SH-SY5Y (cell line): ENCODE data around the gene NEO1.

Experiments used
- GATA2 ChIP-seq: IDR thresholded peaks from 2 replicates; pipeline ENCODE4 v1.6.1; 2011; ENCODE audit warnings: mild to moderate bottlenecking, low read depth, low read length
- GATA3 ChIP-seq: IDR thresholded peaks from 2 replicates; pipeline ENCODE4 v1.6.1; 2011; ENCODE audit warnings: low read depth, mild to moderate bottlenecking, low read length, moderate library complexity

NEO1 gene

GRCh38 chr15:73051807-73052652, at the start of gene NEO1:
NEO1 (plus strand) TSS chr15:73052463; CDS start chr15:73052676, 213 bp downstream.
- TF ChIP-seq GATA2 (no peak), GATA3 (no peak)

GRCh38 chr15:73004462-73004861, 47.8 kb upstream of the NEO1 start:
- TF ChIP-seq GATA2 (no peak), GATA3 (no peak)

GRCh38 chr15:73005032-73005431, 47.2 kb upstream of the NEO1 start:
- TF ChIP-seq GATA2 (no peak), GATA3 (no peak)

- TF ChIP-seq GATA3: no peak
- no peak for TF ChIP-seq GATA2
These were observed 46.8 kb upstream of the NEO1 start for GRCh38 chr15:73005446-73005845.

GRCh38 chr15:73006523-73006922, 45.7 kb upstream of the NEO1 start:
- TF ChIP-seq GATA3 (no peak), GATA2 (no peak)

- no peak for TF ChIP-seq GATA2
- TF ChIP-seq GATA3: no peak
These were observed 42.9 kb upstream of the NEO1 start for GRCh38 chr15:73009066-73010056.

GRCh38 chr15:73010154-73011152, 41.8 kb upstream of the NEO1 start:
- no peak for TF ChIP-seq GATA2
- no peak for TF ChIP-seq GATA3

GRCh38 chr15:73014904-73015303, 37.4 kb upstream of the NEO1 start:
- TF ChIP-seq GATA3: no peak
- no peak for TF ChIP-seq GATA2

GRCh38 chr15:73015493-73015892, 36.8 kb upstream of the NEO1 start:
- TF ChIP-seq GATA2 (no peak), GATA3 (no peak)

GRCh38 chr15:73017987-73018386, 34.3 kb upstream of the NEO1 start:
- no peak for TF ChIP-seq GATA3
- no peak for TF ChIP-seq GATA2

GRCh38 chr15:73019154-73019553, 33.1 kb upstream of the NEO1 start:
- TF ChIP-seq GATA3 (no peak), GATA2 (no peak)

GRCh38 chr15:73019601-73020146, 32.6 kb upstream of the NEO1 start:
- no peak for TF ChIP-seq GATA2
- no peak for TF ChIP-seq GATA3

GRCh38 chr15:73021139-73021621, 31.1 kb upstream of the NEO1 start:
- no peak for TF ChIP-seq GATA2
- no peak for TF ChIP-seq GATA3

- TF ChIP-seq GATA2 (no peak), GATA3 (no peak)
These were observed 30.1 kb upstream of the NEO1 start for GRCh38 chr15:73022161-73022560.
